GM11168 (cell line): ENCODE measurements around the gene KCNK7.

Experiments used
- in situ Hi-C: fragments of 300-500 bp; cut with MboI; formaldehyde crosslinking; loops from one replicate; pipeline ENCODE4 v1.12.0; 2022; ENCODE audit warnings: low sequenced_read_pairs; ENCODE audit not compliant: unreplicated experiment

The KCNK7 gene

DNA sequence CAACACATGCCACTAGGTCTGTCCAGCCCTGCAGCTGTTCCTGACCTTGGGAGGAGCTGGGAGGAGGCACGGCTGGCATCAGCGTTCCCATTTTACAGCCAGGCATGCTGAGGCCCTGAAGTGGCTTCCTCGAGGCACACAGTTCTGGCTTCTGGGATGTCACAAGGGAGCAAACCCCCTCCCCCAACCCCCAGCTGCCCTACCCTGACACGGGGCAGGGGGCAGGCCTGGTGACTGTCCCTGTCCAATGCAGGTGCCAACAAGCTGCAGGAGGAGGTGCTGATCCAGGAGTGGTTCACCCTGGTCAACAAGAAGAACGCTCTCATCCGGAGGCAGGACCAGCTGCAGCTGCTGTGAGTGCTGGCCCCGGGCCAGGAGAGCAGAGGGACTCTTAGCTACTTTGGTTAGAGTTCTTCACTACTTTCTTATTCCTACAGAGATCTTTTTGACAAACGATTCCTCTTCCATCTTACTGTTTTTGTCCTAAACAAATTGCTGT, 5.3 kb downstream of the KCNK7 start:
- in situ Hi-C loops: no loop called here

DNA sequence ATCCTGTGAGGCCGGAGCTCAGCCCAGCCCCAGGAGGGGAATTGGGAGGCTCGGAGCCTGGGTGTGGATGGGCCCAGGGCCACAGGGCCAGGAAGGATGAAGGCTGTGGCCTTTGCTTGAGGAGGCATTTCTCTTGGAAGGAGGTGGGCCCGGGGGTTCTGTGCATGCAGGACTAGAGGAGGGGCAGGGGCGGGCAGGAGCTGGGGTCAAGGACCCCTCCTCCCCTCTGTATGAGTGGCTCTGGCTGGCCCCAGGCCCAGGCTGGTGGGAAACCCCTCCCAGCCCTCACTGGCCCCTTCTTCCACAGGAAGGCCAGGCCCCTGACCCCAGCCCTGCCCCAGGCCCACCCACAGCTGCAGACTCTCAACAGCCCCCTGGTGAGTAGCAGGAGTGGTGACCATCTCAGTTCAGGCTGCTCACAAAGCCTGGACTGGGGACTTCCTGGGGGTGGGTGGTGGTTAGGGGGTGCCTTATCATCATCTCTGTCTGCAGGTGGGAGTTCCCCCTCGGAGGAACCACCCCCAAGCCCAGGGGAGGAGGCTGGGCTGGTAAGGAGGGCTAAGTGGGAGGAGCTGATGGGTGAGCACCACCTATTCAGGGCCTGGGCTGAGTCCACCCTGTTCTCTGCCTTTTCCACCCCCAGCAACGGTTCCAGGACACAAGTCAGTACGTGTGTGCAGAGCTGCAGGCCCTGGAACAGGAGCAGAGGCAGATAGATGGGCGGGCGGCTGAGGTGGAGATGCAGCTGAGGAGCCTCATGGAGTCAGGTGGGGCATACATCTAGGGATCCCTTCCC, 6.0 kb downstream of the KCNK7 start:
- in situ Hi-C loops: no loop called here

DNA sequence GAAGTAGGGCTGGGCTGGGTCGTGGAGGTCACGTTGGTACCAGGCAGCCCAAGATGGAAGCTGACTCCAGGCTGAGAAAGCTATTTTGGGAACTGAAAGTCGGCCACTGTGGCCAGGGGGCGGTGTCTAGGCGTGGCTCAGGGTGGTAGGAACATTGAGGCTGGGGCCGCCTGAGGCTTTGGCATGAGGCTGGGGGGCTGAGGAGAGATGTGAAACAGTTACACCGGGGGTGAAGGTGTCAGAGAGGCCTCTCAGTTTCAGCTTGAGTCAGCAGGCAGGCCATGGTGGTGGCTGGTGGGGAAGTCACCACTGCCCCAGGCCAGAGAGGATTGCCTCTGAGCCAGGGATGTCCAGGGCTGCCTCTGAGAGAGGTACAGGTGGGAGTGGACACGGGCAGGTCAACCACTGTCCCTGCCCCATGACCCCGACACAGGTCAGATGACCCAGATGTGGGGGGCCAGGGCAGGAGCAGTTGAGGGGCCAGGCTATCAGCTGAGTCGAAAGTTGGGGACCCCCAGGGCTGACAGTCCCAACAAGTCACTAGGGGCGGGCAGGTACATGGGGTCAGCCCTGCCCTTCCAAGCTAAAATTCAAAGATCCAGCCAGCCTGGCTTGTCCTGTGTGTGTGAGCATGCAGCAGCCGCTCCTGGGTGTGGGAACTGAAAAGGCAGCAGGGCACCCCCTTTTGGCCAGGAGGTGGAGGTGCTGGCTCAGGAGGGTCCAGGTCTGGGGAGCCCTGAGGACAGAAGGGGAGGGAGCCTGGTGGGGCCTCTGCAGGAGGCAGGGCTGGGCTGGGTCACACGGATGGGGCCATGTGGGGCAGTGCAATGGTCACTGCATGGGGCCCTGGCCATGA, 7.2 kb downstream of the KCNK7 start:
- in situ Hi-C loops: no loop called here

- in situ Hi-C loops: no loop called here
Observed at GRCh38 chr11:65586676-65587075, 8.9 kb downstream of the KCNK7 start.

DNA sequence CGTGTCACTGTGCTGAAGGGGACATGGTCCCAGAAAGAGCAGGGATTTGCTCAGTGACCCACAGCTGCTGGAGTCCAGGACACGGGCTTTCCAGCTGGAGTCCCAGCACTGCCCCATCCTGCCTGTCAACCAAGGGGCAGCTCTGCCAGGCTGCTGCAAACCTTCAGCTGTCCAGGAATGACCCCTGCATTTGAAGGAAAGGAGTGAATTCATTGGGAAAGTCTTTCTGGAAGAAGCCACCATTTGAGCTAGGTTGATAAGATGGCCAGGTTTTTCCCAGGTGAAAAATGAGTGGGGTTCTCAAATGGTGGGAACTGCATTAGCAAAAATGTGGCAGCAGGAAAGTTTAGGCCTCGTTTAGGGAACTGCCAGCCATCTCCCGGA, 9.4 kb downstream of the KCNK7 start:
- in situ Hi-C loops: no loop called here

DNA sequence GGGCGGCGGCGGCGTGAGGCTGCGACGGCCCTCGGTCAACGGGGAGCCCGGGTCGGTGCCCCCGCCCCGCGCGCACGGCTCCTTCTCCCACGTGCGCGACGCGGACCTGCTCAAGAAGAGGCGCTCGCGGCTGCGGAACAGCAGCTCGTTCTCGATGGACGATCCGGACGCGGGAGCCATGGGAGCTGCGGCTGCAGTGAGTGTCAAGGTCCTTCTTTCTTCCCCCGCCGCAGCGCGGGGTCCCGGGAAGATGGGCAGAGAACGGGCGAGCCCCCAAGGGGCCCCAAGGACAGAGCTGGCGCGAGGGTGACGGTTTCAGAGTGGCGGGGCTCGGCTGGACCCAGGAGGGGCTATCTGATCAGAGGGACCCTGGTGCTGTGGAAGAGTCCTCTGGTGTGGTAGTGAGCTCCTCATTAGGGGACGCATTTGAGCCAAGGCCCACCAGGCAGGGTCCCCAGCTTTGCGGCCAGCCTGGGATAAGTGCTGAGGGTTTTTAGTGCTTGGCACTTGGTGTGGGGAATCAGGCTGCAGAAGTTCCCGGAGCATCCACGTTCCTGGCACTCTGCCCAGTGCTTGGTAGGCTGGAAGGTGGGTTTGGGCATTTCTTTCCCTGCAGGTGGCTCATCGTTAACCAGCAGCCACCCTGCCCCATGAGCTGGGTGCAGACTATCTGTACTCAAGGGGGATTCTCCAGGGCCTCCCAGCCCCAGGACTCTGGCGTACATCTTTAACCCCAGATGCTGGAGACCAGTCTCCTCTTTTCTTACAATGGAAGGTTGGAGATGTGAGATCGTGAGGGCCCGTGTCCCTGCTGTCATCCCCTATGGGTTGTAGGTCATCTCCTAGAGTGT, 10.0 kb downstream of the KCNK7 start:
- in situ Hi-C loops: no loop called here

DNA sequence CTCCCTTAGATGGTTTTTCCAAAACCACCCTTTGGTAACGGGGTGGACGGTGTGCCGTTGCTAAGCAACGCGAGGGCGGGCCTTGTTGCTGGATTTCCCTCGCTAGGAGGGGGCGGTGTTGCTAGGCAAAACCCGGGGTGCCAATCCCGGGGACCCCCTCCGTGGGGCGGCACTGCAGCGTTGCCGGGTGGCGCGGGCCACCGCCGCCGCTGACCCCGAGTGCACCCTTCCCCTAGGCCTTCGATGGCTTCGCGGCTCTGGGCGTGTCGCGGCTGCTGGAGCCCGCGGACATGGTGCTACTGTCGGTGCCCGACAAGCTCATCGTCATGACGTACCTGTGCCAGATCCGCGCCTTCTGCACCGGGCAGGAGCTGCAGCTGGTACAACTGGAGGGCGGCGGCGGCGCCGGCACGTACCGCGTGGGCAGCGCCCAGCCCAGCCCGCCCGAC, 10.9 kb downstream of the KCNK7 start:
- in situ Hi-C loops: no loop called here

- in situ Hi-C loops: no loop called here
Observed at GRCh38 chr11:65584106-65584505, 11.5 kb downstream of the KCNK7 start.

DNA sequence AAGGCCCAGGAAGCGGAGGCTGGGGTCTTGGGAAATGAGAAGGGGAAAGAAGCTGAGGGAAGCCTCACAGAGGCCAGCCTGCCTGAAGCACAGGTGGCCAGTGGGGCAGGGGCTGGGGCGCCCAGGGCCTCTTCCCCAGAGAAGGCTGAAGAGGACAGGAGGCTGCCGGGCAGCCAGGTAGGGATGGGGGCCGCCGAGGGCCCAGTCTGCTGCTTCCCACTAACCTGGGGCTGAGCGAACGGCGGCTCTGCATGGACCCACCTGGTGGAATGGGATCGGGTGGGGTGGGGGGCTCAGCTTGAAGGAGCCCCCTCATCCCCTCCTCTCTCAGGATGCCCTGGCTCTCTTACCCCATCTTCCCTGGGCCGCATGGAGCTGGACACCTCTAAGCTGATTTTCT, 12.0 kb downstream of the KCNK7 start:
- in situ Hi-C loops: no loop called here

- in situ Hi-C loops: no loop called here
Observed at GRCh38 chr11:65581928-65582327, 13.7 kb downstream of the KCNK7 start.

DNA sequence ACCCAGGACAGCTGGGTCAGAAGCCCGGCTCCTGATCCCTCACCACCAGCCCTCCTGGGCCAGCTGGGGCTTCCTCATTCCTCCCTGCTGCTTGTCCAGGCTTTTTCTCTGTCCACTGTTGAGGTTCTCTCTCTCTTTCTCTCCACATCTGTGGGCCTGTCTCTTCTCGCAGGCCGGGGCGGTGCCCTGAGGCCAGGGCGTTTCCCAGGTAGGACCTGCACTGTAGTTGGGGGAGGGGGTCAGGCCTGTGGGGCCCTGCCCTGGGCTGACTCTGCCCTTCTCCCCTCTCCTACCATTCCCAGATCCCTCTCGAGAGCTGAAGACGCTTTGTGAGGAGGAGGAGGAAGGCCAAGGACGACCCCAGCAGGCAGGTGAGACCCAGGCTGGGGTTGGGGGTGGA, 14.8 kb downstream of the KCNK7 start:
- in situ Hi-C loops: no loop called here

GRCh38 chr11:65580031-65580692, 15.4 kb downstream of the KCNK7 start:
- in situ Hi-C loops: no loop called here

GRCh38 chr11:65579291-65579690, 16.3 kb downstream of the KCNK7 start:
- in situ Hi-C loops: no loop called here

DNA sequence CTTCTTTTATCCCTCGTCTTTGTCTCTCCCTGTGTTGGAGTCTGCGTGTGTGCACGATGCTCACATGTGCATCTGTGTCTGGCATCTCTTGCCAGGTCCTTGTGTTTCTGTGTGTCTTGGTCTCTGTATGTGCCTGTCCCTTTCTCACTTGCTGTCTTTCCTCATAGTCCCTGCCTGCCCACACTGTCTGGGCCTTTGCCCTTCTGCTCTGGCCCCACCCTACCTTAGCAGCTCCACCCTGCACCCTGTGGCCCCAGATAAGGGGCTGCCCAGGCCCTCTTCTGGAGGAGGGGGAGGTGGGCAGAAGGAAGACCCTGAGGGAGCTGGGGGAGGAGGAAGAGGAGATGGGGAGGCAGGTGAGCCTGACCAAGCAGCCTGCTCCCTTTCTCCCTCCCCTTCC, 16.9 kb downstream of the KCNK7 start:
- in situ Hi-C loops: no loop called here

DNA sequence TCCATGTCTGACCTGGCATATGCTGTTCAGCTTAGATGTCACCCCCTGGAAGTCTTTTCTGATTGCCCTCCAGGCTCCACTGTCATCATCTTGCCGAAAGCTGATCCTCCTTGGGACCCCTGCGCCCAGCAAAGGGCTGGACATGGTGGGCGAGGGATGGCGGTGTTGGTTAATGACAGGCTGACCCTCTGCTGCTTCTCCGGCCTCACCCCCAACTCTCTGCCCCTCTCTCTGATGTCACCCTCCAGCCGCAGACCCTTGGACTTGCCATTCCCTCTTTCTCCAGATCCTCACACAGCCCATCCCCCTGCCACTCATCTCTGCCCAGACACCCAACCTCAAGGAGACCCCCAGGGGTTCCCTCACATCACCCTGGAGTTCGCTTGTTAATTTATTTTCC, 17.5 kb downstream of the KCNK7 start:
- in situ Hi-C loops: no loop called here

DNA sequence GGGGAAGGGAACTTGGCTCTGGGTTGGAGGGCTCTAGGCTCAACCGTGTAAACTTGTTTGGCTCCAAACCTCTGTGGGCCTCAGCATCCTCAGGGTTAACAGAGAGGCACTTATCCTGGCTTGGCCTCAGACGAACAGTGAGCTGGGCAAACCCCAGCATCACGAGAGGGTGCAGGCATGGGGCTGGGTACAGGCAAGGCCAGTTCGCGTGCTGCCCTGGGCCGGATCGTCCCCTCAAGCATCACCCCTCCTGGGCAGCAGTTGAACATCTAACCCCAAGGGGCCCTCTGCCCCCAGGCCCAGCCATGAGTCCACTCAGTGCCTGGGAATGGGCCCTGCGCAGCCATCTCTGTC, 17.9 kb downstream of the KCNK7 start:
- in situ Hi-C loops: no loop called here

GRCh38 chr11:65576867-65577755, 18.5 kb downstream of the KCNK7 start:
- in situ Hi-C loops: no loop called here

DNA sequence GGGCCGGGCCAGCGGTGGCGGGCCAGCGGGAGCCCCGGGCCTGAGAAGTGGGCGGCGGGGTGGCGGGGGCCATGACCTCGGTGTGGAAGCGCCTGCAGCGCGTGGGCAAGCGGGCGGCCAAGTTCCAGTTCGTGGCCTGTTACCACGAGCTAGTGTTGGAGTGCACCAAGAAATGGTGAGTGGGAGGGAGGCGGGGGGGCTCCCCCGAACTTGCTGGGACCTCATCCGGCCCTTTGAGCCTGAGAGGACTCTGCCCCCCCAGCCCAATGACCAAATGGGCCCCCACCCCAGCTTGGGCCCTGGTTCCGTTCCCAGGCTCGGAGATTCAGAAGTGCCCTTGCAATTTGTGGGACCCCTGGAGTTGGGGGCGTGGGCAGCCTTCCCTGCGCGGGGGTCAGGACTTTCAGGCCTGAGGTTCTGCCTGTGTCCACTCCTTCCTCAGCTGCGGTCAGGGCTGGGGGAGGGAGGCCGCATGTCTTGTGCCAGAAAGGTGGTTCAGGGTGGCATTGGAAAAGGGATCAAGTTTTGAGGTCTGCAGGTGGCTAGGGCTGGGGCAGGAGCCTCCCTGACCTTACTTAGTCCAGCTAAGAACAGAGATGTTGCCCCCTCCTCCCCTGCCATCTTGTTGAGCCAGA, 19.3 kb downstream of the KCNK7 start:
- in situ Hi-C loops: no loop called here
